HEK293 (cell line): ENCODE data around the gene WRNIP1.

Experiments
- BCL6B ChIP-seq: fragments of 450-650 bp; formaldehyde crosslinking; IDR thresholded peaks from 2 replicates; pipeline ENCODE4 v1.5.1; 2017; ENCODE audit warnings: missing biosample characterization, missing genetic modification characterization
- CTCF ChIP-seq: fragments of 450-650 bp; formaldehyde crosslinking; IDR thresholded peaks from 2 replicates; pipeline ENCODE4 v1.5.1; 2016; ENCODE audit warnings: missing biosample characterization, missing genetic modification characterization
- ZFP41 ChIP-seq: fragments of 450-650 bp; formaldehyde crosslinking; IDR thresholded peaks from 2 replicates; pipeline ENCODE4 v1.5.1; 2016; ENCODE audit warnings: missing biosample characterization, missing genetic modification characterization, borderline replicate concordance
- ZNF658 ChIP-seq: fragments of 450-650 bp; formaldehyde crosslinking; IDR thresholded peaks from 2 replicates; pipeline ENCODE4; 2016; ENCODE audit warnings: missing biosample characterization, missing genetic modification characterization

GRCh38 chr6:2744778-2745177, 20.4 kb upstream of the WRNIP1 start:
- TF ChIP-seq CTCF (tag by site-specific recombination) (no peak), ZFP41 (tag by site-specific recombination) (no peak), BCL6B (tag by site-specific recombination) (no peak), ZNF658 (tag by site-specific recombination) (no peak)
